GM23338 (cell line): ENCODE measurements around the gene LTBP2. TPM values are rescaled to one million over a fixed set of nuclear protein-coding genes. Genes with fewer than 3 reads are reported as not detected.

Source experiments
- ATAC-seq: fragments of 200-7000 bp; cut with Tn5 transposase; 3 replicates; pipeline ENCODE4 v1.9.1; 2020
- DNase-seq: peaks from one replicate; pipeline ENCODE4 v3.0.0-alpha.2; 2015; ENCODE audit warnings: low spot score
- H2AFZ ChIP-seq: fragments of 200-600 bp; sonication (generic); 2 replicates; pipeline ENCODE4 v1.8.0; 2016; ENCODE audit warnings: antibody characterized with exemption, mild to moderate bottlenecking, moderate library complexity
- H3F3A ChIP-seq: fragments of 200-600 bp; sonication (generic); replicated peaks from 2 replicates; pipeline ENCODE4 v1.8.0; 2017; ENCODE audit warnings: antibody characterized with exemption, mixed run types, low read depth
- H3K27ac ChIP-seq: fragments of 200-600 bp; sonication (generic); 2 replicates; pipeline ENCODE4 v1.6.1; 2016; ENCODE audit warnings: low read depth
- H3K27me3 ChIP-seq: fragments of 200-600 bp; sonication (generic); 2 replicates; pipeline ENCODE4 v1.8.0; 2016; ENCODE audit warnings: mild to moderate bottlenecking, mixed run types, moderate library complexity; ENCODE audit not compliant: insufficient read depth
- H3K36me3 ChIP-seq: fragments of 200-600 bp; sonication (generic); 2 replicates; pipeline ENCODE4 v1.8.0; 2016; ENCODE audit warnings: mild to moderate bottlenecking; ENCODE audit not compliant: insufficient read depth
- H3K4me1 ChIP-seq: fragments of 200-600 bp; sonication (generic); 2 replicates; pipeline ENCODE4 v1.8.0; 2016; ENCODE audit warnings: mild to moderate bottlenecking, moderate library complexity; ENCODE audit not compliant: insufficient read depth
- H3K4me2 ChIP-seq: fragments of 200-600 bp; sonication (generic); 2 replicates; pipeline ENCODE4 v1.7.1; 2017; ENCODE audit warnings: mixed run types
- H3K4me3 ChIP-seq: fragments of 200-600 bp; sonication (generic); 2 replicates; pipeline ENCODE4 v1.6.1; 2016; ENCODE audit warnings: mixed run types
- H3K79me2 ChIP-seq: fragments of 200-600 bp; sonication (generic); replicated peaks from 2 replicates; pipeline ENCODE4 v1.8.0; 2017; ENCODE audit warnings: mild to moderate bottlenecking; ENCODE audit not compliant: insufficient read depth
- H3K9me2 ChIP-seq: fragments of 200-600 bp; sonication (generic); 2 replicates; pipeline ENCODE4 v1.8.0; 2017; ENCODE audit not compliant: insufficient read depth
- H4K20me1 ChIP-seq: fragments of 200-600 bp; sonication (generic); replicated peaks from 2 replicates; pipeline ENCODE4 v1.8.0; 2017; ENCODE audit warnings: mild to moderate bottlenecking; ENCODE audit not compliant: insufficient read depth
- H3K27ac Mint-ChIP-seq: 2 replicates; pipeline ENCODE4 v1.8.0; 2020; ENCODE audit warnings: inconsistent platforms, mild to moderate bottlenecking, moderate library complexity, mixed read lengths
- H3K27me3 Mint-ChIP-seq: 3 replicates; pipeline ENCODE4 v1.8.0; 2022; ENCODE audit warnings: low read depth, mild to moderate bottlenecking, moderate library complexity, mixed read lengths, inconsistent platforms; ENCODE audit not compliant: insufficient read depth, poor library complexity
- H3K36me3 Mint-ChIP-seq: 3 replicates; pipeline ENCODE4 v1.8.0; 2021; ENCODE audit warnings: low read depth, mild to moderate bottlenecking, inconsistent platforms, moderate library complexity, mixed read lengths
- H3K4me1 Mint-ChIP-seq: 3 replicates; pipeline ENCODE4 v1.8.0; 2020; ENCODE audit warnings: mild to moderate bottlenecking, inconsistent platforms, mixed read lengths
- H3K4me3 Mint-ChIP-seq: 3 replicates; pipeline ENCODE4 v1.8.0; 2021; ENCODE audit warnings: moderate library complexity, mild to moderate bottlenecking, inconsistent platforms, mixed read lengths
- H3K9me3 Mint-ChIP-seq: 3 replicates; pipeline ENCODE4 v1.8.0; 2020; ENCODE audit warnings: moderate library complexity, mild to moderate bottlenecking, inconsistent platforms, mixed read lengths
- CREB1 ChIP-seq: fragments of 250-450 bp; sonication (Bioruptor Pico); IDR thresholded peaks from 2 replicates; pipeline ENCODE4 v1.5.0; 2020; ENCODE audit warnings: low read depth, mild to moderate bottlenecking, moderate library complexity
- EZH2 ChIP-seq: fragments of 200-600 bp; sonication (generic); IDR thresholded peaks from one replicate; pipeline ENCODE4 v1.8.0; 2017; ENCODE audit warnings: antibody characterized with exemption, mild to moderate bottlenecking, low read depth; ENCODE audit not compliant: unreplicated experiment
- EZH2phosphoT487 ChIP-seq: fragments of 200-600 bp; sonication (generic); IDR thresholded peaks from one replicate; pipeline ENCODE4 v1.8.1; 2018; ENCODE audit warnings: antibody characterized with exemption; ENCODE audit not compliant: unreplicated experiment
- JUNB ChIP-seq: IDR thresholded peaks from one replicate; pipeline ENCODE4 v1.6.1; 2016; ENCODE audit warnings: antibody characterized with exemption; ENCODE audit not compliant: unreplicated experiment
- NANOG ChIP-seq: IDR thresholded peaks from 2 replicates; pipeline ENCODE4 v1.6.1; 2016; ENCODE audit warnings: antibody characterized with exemption, borderline replicate concordance
- POLR2AphosphoS5 ChIP-seq: IDR thresholded peaks from 2 replicates; pipeline ENCODE4 v1.6.1; 2016; ENCODE audit warnings: antibody characterized with exemption, low read depth
- STAT1 ChIP-seq: IDR thresholded peaks from one replicate; pipeline ENCODE4 v1.6.1; 2016; ENCODE audit warnings: antibody characterized with exemption; ENCODE audit not compliant: unreplicated experiment
- ZNF114 ChIP-seq: fragments of 250-450 bp; sonication (Bioruptor Pico); IDR thresholded peaks from 2 replicates; pipeline ENCODE4 v1.5.0; 2020; ENCODE audit warnings: mild to moderate bottlenecking, moderate library complexity
- ZNF331 ChIP-seq: fragments of 250-450 bp; sonication (Bioruptor Pico); IDR thresholded peaks from 2 replicates; pipeline ENCODE4 v1.5.0; 2020; ENCODE audit warnings: low read depth, mild to moderate bottlenecking, moderate library complexity
- polyA plus RNA-seq: library from polyadenylated mRNA; unstranded; fragments of >200 nt; fragmentation: Nextera tagmentation; extraction: Ambion mirVana; gene quantifications from 2 replicates; pipeline ENCODE4 v1.2.1, GENCODE V29; 2016
- total RNA-seq: library from RNA; depleted of rRNA; stranded (reverse); fragments of >200 nt; shearing (Covaris generic); gene quantifications from 2 replicates; pipeline ENCODE4 v1.2.3, GENCODE V29; 2014
- TF ChIP-seq, protein P1 (sequence below): IDR thresholded peaks from 2 replicates; pipeline ENCODE4 v1.6.1; 2016; ENCODE audit warnings: antibody characterized with exemption
- TF ChIP-seq, protein P2 (sequence below): IDR thresholded peaks from one replicate; pipeline ENCODE4 v1.6.1; 2018; ENCODE audit warnings: antibody characterized with exemption; ENCODE audit not compliant: unreplicated experiment
- TF ChIP-seq, protein P3 (sequence below): fragments of 250-450 bp; sonication (Bioruptor Pico); IDR thresholded peaks from 2 replicates; pipeline ENCODE4 v1.5.0; 2020; ENCODE audit warnings: mild to moderate bottlenecking, moderate library complexity
- TF ChIP-seq, protein P4 (sequence below), 2 experiments: fragments of 200-600 bp in 1 of 2; sonication (generic) in 1 of 2; conservative IDR thresholded peaks; 2 replicates each; pipeline versions ENCODE4 v1.5.1 to v1.6.1; 2016 to 2017; ENCODE audit warnings: antibody characterized with exemption in 2 of 2, low read depth in 2 of 2, mild to moderate bottlenecking in 2 of 2, moderate library complexity in 1 of 2

The LTBP2 gene
- total and polyA plus RNA-seq, 2 experiments from 2014 or later, result 0.27 to 0.49 TPM

DNA sequence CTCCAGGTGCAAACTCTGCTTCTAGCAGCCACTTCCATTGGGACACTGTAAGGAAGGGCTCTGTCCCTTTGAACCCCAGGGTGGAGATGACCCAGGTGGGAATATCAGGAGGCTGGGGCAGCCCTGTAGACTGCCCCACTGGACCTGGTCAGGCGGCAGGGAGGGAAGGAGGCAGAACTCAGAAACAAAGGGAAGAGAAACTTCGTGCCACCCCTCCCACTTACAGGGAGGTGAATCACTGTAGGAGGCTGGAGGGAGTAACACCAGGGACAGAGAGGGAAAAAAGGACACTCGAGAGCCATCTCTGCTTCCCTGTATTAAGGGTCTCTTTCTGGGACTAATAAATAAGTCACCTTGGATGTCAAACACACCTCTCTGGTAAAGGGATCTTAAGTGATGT lies 81.0 kb downstream of the LTBP2 start:
- Histone ChIP-seq H3K4me3 (no peak overlapping the region), H3F3A (no peaks in the 10 kb centered on the region), H2AFZ (peak overlapping the region; percentile 72), H3K27ac (no peak overlapping the region), H4K20me1 (no peaks in the 10 kb centered on the region), H3K4me1 (no peaks in the 10 kb centered on the region), H3K36me3 (no peaks in the 10 kb centered on the region), H3K27me3 (no peaks in the 10 kb centered on the region), H3K9me2 (no peaks in the 10 kb centered on the region), H3K4me2 (no peak overlapping the region), H3K79me2 (no peaks in the 10 kb centered on the region)
- no peak overlapping the region for H3K27ac Mint-ChIP-seq
- H3K27me3 Mint-ChIP-seq, result peaks cover 9% of the 10 kb centered on the region
- TF ChIP-seq, protein P1, sequence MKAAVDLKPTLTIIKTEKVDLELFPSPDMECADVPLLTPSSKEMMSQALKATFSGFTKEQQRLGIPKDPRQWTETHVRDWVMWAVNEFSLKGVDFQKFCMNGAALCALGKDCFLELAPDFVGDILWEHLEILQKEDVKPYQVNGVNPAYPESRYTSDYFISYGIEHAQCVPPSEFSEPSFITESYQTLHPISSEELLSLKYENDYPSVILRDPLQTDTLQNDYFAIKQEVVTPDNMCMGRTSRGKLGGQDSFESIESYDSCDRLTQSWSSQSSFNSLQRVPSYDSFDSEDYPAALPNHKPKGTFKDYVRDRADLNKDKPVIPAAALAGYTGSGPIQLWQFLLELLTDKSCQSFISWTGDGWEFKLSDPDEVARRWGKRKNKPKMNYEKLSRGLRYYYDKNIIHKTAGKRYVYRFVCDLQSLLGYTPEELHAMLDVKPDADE, result no peak
- TF ChIP-seq JUNB, result no peak
- TF ChIP-seq, protein P2, sequence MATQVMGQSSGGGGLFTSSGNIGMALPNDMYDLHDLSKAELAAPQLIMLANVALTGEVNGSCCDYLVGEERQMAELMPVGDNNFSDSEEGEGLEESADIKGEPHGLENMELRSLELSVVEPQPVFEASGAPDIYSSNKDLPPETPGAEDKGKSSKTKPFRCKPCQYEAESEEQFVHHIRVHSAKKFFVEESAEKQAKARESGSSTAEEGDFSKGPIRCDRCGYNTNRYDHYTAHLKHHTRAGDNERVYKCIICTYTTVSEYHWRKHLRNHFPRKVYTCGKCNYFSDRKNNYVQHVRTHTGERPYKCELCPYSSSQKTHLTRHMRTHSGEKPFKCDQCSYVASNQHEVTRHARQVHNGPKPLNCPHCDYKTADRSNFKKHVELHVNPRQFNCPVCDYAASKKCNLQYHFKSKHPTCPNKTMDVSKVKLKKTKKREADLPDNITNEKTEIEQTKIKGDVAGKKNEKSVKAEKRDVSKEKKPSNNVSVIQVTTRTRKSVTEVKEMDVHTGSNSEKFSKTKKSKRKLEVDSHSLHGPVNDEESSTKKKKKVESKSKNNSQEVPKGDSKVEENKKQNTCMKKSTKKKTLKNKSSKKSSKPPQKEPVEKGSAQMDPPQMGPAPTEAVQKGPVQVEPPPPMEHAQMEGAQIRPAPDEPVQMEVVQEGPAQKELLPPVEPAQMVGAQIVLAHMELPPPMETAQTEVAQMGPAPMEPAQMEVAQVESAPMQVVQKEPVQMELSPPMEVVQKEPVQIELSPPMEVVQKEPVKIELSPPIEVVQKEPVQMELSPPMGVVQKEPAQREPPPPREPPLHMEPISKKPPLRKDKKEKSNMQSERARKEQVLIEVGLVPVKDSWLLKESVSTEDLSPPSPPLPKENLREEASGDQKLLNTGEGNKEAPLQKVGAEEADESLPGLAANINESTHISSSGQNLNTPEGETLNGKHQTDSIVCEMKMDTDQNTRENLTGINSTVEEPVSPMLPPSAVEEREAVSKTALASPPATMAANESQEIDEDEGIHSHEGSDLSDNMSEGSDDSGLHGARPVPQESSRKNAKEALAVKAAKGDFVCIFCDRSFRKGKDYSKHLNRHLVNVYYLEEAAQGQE, result no peak
- TF ChIP-seq EZH2, result no peak
- no peak for TF ChIP-seq STAT1
- TF ChIP-seq NANOG, result no peak
- TF ChIP-seq CREB1 (CRISPR knock-in tag), result no peak
- TF ChIP-seq POLR2AphosphoS5, result no peak
- TF ChIP-seq EZH2phosphoT487, result no peak
- TF ChIP-seq ZNF114 (CRISPR knock-in tag), result no peak
- TF ChIP-seq, protein P3, sequence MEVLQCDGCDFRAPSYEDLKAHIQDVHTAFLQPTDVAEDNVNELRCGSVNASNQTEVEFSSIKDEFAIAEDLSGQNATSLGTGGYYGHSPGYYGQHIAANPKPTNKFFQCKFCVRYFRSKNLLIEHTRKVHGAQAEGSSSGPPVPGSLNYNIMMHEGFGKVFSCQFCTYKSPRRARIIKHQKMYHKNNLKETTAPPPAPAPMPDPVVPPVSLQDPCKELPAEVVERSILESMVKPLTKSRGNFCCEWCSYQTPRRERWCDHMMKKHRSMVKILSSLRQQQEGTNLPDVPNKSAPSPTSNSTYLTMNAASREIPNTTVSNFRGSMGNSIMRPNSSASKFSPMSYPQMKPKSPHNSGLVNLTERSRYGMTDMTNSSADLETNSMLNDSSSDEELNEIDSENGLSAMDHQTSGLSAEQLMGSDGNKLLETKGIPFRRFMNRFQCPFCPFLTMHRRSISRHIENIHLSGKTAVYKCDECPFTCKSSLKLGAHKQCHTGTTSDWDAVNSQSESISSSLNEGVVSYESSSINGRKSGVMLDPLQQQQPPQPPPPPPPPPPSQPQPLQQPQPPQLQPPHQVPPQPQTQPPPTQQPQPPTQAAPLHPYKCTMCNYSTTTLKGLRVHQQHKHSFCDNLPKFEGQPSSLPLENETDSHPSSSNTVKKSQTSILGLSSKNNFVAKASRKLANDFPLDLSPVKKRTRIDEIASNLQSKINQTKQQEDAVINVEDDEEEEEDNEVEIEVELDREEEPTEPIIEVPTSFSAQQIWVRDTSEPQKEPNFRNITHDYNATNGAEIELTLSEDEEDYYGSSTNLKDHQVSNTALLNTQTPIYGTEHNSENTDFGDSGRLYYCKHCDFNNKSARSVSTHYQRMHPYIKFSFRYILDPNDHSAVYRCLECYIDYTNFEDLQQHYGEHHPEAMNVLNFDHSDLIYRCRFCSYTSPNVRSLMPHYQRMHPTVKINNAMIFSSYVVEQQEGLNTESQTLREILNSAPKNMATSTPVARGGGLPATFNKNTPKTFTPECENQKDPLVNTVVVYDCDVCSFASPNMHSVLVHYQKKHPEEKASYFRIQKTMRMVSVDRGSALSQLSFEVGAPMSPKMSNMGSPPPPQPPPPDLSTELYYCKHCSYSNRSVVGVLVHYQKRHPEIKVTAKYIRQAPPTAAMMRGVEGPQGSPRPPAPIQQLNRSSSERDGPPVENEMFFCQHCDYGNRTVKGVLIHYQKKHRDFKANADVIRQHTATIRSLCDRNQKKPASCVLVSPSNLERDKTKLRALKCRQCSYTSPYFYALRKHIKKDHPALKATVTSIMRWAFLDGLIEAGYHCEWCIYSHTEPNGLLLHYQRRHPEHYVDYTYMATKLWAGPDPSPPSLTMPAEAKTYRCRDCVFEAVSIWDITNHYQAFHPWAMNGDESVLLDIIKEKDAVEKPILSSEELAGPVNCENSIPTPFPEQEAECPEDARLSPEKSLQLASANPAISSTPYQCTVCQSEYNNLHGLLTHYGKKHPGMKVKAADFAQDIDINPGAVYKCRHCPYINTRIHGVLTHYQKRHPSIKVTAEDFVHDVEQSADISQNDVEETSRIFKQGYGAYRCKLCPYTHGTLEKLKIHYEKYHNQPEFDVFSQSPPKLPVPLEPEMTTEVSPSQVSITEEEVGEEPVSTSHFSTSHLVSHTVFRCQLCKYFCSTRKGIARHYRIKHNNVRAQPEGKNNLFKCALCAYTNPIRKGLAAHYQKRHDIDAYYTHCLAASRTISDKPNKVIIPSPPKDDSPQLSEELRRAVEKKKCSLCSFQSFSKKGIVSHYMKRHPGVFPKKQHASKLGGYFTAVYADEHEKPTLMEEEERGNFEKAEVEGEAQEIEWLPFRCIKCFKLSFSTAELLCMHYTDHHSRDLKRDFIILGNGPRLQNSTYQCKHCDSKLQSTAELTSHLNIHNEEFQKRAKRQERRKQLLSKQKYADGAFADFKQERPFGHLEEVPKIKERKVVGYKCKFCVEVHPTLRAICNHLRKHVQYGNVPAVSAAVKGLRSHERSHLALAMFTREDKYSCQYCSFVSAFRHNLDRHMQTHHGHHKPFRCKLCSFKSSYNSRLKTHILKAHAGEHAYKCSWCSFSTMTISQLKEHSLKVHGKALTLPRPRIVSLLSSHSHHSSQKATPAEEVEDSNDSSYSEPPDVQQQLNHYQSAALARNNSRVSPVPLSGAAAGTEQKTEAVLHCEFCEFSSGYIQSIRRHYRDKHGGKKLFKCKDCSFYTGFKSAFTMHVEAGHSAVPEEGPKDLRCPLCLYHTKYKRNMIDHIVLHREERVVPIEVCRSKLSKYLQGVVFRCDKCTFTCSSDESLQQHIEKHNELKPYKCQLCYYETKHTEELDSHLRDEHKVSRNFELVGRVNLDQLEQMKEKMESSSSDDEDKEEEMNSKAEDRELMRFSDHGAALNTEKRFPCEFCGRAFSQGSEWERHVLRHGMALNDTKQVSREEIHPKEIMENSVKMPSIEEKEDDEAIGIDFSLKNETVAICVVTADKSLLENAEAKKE (CRISPR knock-in tag), result no peak
- TF ChIP-seq, protein P4, sequence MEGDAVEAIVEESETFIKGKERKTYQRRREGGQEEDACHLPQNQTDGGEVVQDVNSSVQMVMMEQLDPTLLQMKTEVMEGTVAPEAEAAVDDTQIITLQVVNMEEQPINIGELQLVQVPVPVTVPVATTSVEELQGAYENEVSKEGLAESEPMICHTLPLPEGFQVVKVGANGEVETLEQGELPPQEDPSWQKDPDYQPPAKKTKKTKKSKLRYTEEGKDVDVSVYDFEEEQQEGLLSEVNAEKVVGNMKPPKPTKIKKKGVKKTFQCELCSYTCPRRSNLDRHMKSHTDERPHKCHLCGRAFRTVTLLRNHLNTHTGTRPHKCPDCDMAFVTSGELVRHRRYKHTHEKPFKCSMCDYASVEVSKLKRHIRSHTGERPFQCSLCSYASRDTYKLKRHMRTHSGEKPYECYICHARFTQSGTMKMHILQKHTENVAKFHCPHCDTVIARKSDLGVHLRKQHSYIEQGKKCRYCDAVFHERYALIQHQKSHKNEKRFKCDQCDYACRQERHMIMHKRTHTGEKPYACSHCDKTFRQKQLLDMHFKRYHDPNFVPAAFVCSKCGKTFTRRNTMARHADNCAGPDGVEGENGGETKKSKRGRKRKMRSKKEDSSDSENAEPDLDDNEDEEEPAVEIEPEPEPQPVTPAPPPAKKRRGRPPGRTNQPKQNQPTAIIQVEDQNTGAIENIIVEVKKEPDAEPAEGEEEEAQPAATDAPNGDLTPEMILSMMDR (conservative IDR thresholded peaks at IDR 0.05; ENCODE audit: low read depth in 2 of 2), result no peak
- no peak for TF ChIP-seq ZNF331 (CRISPR knock-in tag)
- no peak overlapping the region for H3K4me3 Mint-ChIP-seq
- DNase-seq (no peak), ATAC-seq (no peak)
- peaks cover 12% of the 10 kb centered on the region; the same call in 2 of the 3 replicates for H3K4me1 Mint-ChIP-seq
- H3K9me3 Mint-ChIP-seq, result no peaks in the 10 kb centered on the region
- no peaks in the 10 kb centered on the region for H3K36me3 Mint-ChIP-seq
